ENCODE data around the gene PBX3. TPM values are rescaled to one million over a fixed set of nuclear protein-coding genes. Genes with fewer than 3 reads are reported as not detected.

The PBX3 gene
- total and polyA plus RNA-seq, 4 donors = 7.3 to 18.9 (median 11.1) TPM

DNA sequence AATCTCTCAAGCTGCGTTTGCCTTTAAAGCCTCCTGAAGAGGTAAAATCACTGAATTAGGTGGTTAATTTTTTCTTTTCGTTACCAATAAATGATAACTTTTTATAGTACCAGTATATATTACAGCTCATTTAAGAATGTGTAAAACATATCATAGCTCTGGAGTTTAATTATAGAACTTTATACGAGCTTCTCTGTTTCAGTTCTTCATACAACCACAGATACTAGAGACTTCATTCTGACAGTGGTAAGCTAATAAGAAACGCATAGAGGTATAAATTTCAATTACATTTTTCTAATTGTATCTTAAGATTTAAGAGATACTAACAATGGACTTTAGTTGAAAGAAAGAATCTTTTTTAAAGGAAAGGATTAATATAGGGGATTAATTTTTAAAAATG lies 73.9 kb downstream of the PBX3 start (continued):
- TF ChIP-seq, protein P1, sequence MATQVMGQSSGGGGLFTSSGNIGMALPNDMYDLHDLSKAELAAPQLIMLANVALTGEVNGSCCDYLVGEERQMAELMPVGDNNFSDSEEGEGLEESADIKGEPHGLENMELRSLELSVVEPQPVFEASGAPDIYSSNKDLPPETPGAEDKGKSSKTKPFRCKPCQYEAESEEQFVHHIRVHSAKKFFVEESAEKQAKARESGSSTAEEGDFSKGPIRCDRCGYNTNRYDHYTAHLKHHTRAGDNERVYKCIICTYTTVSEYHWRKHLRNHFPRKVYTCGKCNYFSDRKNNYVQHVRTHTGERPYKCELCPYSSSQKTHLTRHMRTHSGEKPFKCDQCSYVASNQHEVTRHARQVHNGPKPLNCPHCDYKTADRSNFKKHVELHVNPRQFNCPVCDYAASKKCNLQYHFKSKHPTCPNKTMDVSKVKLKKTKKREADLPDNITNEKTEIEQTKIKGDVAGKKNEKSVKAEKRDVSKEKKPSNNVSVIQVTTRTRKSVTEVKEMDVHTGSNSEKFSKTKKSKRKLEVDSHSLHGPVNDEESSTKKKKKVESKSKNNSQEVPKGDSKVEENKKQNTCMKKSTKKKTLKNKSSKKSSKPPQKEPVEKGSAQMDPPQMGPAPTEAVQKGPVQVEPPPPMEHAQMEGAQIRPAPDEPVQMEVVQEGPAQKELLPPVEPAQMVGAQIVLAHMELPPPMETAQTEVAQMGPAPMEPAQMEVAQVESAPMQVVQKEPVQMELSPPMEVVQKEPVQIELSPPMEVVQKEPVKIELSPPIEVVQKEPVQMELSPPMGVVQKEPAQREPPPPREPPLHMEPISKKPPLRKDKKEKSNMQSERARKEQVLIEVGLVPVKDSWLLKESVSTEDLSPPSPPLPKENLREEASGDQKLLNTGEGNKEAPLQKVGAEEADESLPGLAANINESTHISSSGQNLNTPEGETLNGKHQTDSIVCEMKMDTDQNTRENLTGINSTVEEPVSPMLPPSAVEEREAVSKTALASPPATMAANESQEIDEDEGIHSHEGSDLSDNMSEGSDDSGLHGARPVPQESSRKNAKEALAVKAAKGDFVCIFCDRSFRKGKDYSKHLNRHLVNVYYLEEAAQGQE (IDR thresholded peaks at IDR 0.05) = no peak
- TF ChIP-seq YY1 (IDR thresholded peaks at IDR 0.05) = no peak
- TF ChIP-seq, protein P2, sequence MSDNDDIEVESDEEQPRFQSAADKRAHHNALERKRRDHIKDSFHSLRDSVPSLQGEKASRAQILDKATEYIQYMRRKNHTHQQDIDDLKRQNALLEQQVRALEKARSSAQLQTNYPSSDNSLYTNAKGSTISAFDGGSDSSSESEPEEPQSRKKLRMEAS (IDR thresholded peaks at IDR 0.05) = no peak
- TF ChIP-seq TAF1 (conservative IDR thresholded peaks at IDR 0.05) = no peak
- no peak for TF ChIP-seq ATF3 (IDR thresholded peaks at IDR 0.05)

GRCh38 chr9:125822160-125822559 lies 75.0 kb downstream of the PBX3 start:
- no peak for DNase-seq (ENCODE audit: low spot score)
- no peaks in the 10 kb centered on the region for H3K9me3 ChIP-seq (ENCODE audit: control insufficient read depth in 4 of 4, low read length in 3 of 4)
- WGBS = 62% methylated on average over 2 of the region's 2 CpGs
- H3K36me3 ChIP-seq (ENCODE audit: control insufficient read depth in 4 of 4, insufficient read depth in 3 of 4, low read depth in 1 of 4, low read length in 3 of 4) = no peaks in the 10 kb centered on the region
- H3K9ac ChIP-seq (ENCODE audit: low read depth in 1 of 2, low read length in 2 of 2) = no peak overlapping the region
- peaks cover 2 to 9% (median 4%) of the 10 kb centered on the region in 4 donors for H3K4me1 ChIP-seq (ENCODE audit: control insufficient read depth in 4 of 4, insufficient read depth in 4 of 4, low read length in 3 of 4)
- no peak overlapping the region for H3K4me3 ChIP-seq (ENCODE audit: low read depth in 1 of 3, low read length in 3 of 3)
- no peak overlapping the region for H3K27ac ChIP-seq (ENCODE audit: low read depth in 1 of 2, low read length in 2 of 2)
- no peak for TF ChIP-seq NR2F2 (IDR thresholded peaks at IDR 0.05)
- TF ChIP-seq, protein P1 (IDR thresholded peaks at IDR 0.05) = no peak
- TF ChIP-seq HNF4A (conservative IDR thresholded peaks at IDR 0.05) = no peak
- no peak for TF ChIP-seq RXRA (IDR thresholded peaks at IDR 0.05)
- TF ChIP-seq RAD21 (IDR thresholded peaks at IDR 0.05) = no peak
- no peak for TF ChIP-seq FOXA2 (IDR thresholded peaks at IDR 0.05)
- TF ChIP-seq CTCF (IDR thresholded peaks at IDR 0.05; ENCODE audit: low read depth, low read length, missing input control) = no peak
- no peak for TF ChIP-seq GABPA (IDR thresholded peaks at IDR 0.05 in 1 of 2, conservative IDR thresholded peaks at IDR 0.05 in 1 of 2)
- TF ChIP-seq FOXA1 (IDR thresholded peaks at IDR 0.05) = no peak
- TF ChIP-seq JUND (IDR thresholded peaks at IDR 0.05) = no peak
- TF ChIP-seq ZBTB33 (IDR thresholded peaks at IDR 0.05) = no peak
- TF ChIP-seq SP1 (IDR thresholded peaks at IDR 0.05) = no peak
- TF ChIP-seq EGR1 (IDR thresholded peaks at IDR 0.05; ENCODE audit: low read depth in 2 of 2) = no peak
- TF ChIP-seq TAF1 (conservative IDR thresholded peaks at IDR 0.05) = no peak
- TF ChIP-seq, protein P2 (IDR thresholded peaks at IDR 0.05) = no peak
- TF ChIP-seq YY1 (IDR thresholded peaks at IDR 0.05) = no peak
- no peak for TF ChIP-seq HNF4G (IDR thresholded peaks at IDR 0.05)
- H3K27me3 ChIP-seq (ENCODE audit: control insufficient read depth in 4 of 4, insufficient read depth in 4 of 4, low read length in 3 of 4) = no peaks in the 10 kb centered on the region
